Measurements from ENCODE around the gene NFATC2IP. TPM values are rescaled to one million over a fixed set of nuclear protein-coding genes. Genes with fewer than 3 reads are reported as not detected.

The NFATC2IP gene
- total and polyA plus RNA-seq, 2 of the 13 experiments (the other 11 are each of a cell fraction or from before 2014, with no cell fraction given): 32.1 to 48.5 TPM

- TF ChIP-seq SNAPC4 (CRISPR knock-in tag; IDR thresholded peaks at IDR 0.05) (peak; percentile 95), HNF1B (CRISPR knock-in tag; IDR thresholded peaks at IDR 0.05) (peak; percentile 90), KAT7 (CRISPR knock-in tag; IDR thresholded peaks at IDR 0.05; ENCODE audit: borderline replicate concordance) (no peak), MLXIP (CRISPR knock-in tag; IDR thresholded peaks at IDR 0.05; ENCODE audit: borderline replicate concordance) (peak; percentile 86), POLR2G (IDR thresholded peaks at IDR 0.05; ENCODE audit: low read depth, low read length) (peak; percentile 92), SRSF1 (optimal IDR thresholded peaks at IDR 0.05; ENCODE audit: low read depth, low read length) (peak; percentile 48), BCL6 (CRISPR knock-in tag; IDR thresholded peaks at IDR 0.05) (peak; percentile 66), STAG1 (CRISPR knock-in tag; IDR thresholded peaks at IDR 0.05) (peak; percentile 12; the same call in 1 of the 2 replicates), NRL (CRISPR knock-in tag; IDR thresholded peaks at IDR 0.05; ENCODE audit: borderline replicate concordance) (peak; percentile 88), ETV5 (CRISPR knock-in tag; IDR thresholded peaks at IDR 0.05; ENCODE audit: borderline replicate concordance) (peak; percentile 70), ZFP1 (CRISPR knock-in tag; IDR thresholded peaks at IDR 0.05) (peak; percentile 82), CENPBD1 (CRISPR knock-in tag; IDR thresholded peaks at IDR 0.05; ENCODE audit: borderline replicate concordance, low read depth) (no peak; the same call in 1 of the 2 replicates), ZNF24 (IDR thresholded peaks at IDR 0.05) (no peak), CTCF (CRISPR knock-in tag; IDR thresholded peaks at IDR 0.05) (peak; percentile 29; the same call in 1 of the 2 replicates)
Measured at GRCh38 chr16:28974437-28975157, 23.9 kb downstream of the NFATC2IP start, which contains the start of gene SPNS1 (continued).

Measured in HepG2 (cell line).